PC-9 (cell line): ENCODE data around the gene RASSF3.

Experiments
- CTCF ChIP-seq: fragments of 200-600 bp; sonication (generic); conservative IDR thresholded peaks from 2 replicates; pipeline ENCODE4 v1.6.1; 2017; ENCODE audit warnings: mixed run types, antibody characterized with exemption, mild to moderate bottlenecking, moderate library complexity
- EZH2 ChIP-seq: fragments of 200-600 bp; sonication (generic); IDR thresholded peaks from 2 replicates; pipeline ENCODE4 v1.8.0; 2017; ENCODE audit warnings: antibody characterized with exemption, low read depth

- TF ChIP-seq CTCF (no peak), EZH2 (no peak)
These were observed 135.0 kb downstream of the RASSF3 start for GRCh38 chr12:64745259-64745807.
